Suprapubic skin (tissue), 4 donors: ENCODE data around the gene RFX2. TPM values are rescaled to one million over a fixed set of nuclear protein-coding genes. Genes with fewer than 3 reads are reported as not detected.
A peak's percentile ranks its signal among the peaks of the same experiment; 100 is the strongest.

ENCODE experiments used
- DNase-seq, 2 donors: peaks; one replicate each; pipeline ENCODE4 v3.0.0-alpha.2; 2019; ENCODE audit warnings: low spot score in 2 of 2
- H3K27ac ChIP-seq: fragments of 200-600 bp; sonication (generic); one replicate; pipeline ENCODE4 v1.5.1; 2019
- H3K27me3 ChIP-seq: fragments of 200-600 bp; sonication (generic); one replicate; pipeline ENCODE4 v1.5.1; 2019
- H3K36me3 ChIP-seq: fragments of 200-600 bp; sonication (generic); one replicate; pipeline ENCODE4 v1.5.1; 2019
- H3K4me1 ChIP-seq: fragments of 200-600 bp; sonication (generic); one replicate; pipeline ENCODE4 v1.5.1; 2019
- H3K4me3 ChIP-seq: fragments of 200-600 bp; sonication (generic); one replicate; pipeline ENCODE4 v1.5.1; 2019; ENCODE audit warnings: mild to moderate bottlenecking
- H3K9me3 ChIP-seq: fragments of 200-600 bp; sonication (generic); one replicate; pipeline ENCODE4 v1.5.1; 2019
- EP300 ChIP-seq: sonication (generic); formaldehyde crosslinking; IDR thresholded peaks from one replicate; pipeline ENCODE4 v1.6.1; 2017; ENCODE audit warnings: antibody characterized with exemption
- POLR2A ChIP-seq, 2 donors: fragments of 450-650 bp; IDR thresholded peaks; one replicate each; pipeline ENCODE4 v1.6.1; 2017; ENCODE audit warnings: antibody characterized with exemption in 2 of 2, mild to moderate bottlenecking in 2 of 2, moderate library complexity in 2 of 2
- POLR2AphosphoS5 ChIP-seq, 3 donors: sonication (generic); formaldehyde crosslinking; IDR thresholded peaks; one replicate each; pipeline ENCODE4 v1.6.1; 2017; ENCODE audit warnings: antibody characterized with exemption in 3 of 3
- WGBS: methylation state at CpG from one replicate; pipeline ENCODE4 v1.1.5; 2018; 5-methylcytosine and 5-hydroxymethylcytosine counted together
- total RNA-seq, 4 donors: library from RNA; depleted of rRNA; stranded (reverse); fragments of >200 nt; gene quantifications; one replicate each; pipeline ENCODE4 v1.1.0, GENCODE V29; 2016
- TF ChIP-seq, protein P1 (sequence below), 2 donors: fragments of 200-600 bp in 1 of 2; fragments of 450-650 bp in 1 of 2; sonication (generic) in 1 of 2; IDR thresholded peaks; one replicate each; pipeline ENCODE4 v1.5.1; 2016 to 2019; ENCODE audit warnings: antibody characterized with exemption in 2 of 2, mild to moderate bottlenecking in 1 of 2, moderate library complexity in 1 of 2

The RFX2 gene
- total RNA-seq, 4 donors from 2014 or later: 28.8 to 62.0 (median 43.5) TPM

DNA sequence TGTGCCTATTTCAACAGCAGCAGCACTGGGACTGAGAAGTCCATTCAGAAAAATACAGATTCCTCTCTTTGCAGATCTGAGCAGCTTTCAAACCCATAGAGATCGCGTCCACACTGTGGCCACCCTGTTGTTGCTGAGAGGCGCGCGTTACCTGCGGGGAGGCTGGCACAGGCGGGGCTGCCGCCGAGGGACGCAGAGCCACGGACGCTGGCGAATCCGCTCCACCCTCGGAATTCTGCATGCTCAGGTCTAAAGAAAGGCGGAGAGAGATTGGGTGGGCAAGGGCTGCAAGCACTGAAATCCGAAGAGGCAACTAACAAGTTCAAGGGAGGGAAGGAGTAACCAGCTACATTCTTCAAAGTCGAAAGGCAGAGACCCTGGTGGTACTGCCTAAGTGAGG is 63.0 kb downstream of the RFX2 start:
- Histone ChIP-seq H3K9me3 (no peaks in the 10 kb centered on the region), H3K4me1 (peaks cover 12% of the 10 kb centered on the region), H3K36me3 (peaks cover 28% of the 10 kb centered on the region), H3K4me3 (no peak overlapping the region), H3K27ac (no peak overlapping the region), H3K27me3 (no peaks in the 10 kb centered on the region)
- TF ChIP-seq POLR2A (IDR thresholded peaks at IDR 0.05) (no peak), EP300 (no peak), POLR2AphosphoS5 (IDR thresholded peaks at IDR 0.05) (no peak)
- TF ChIP-seq, protein P1, sequence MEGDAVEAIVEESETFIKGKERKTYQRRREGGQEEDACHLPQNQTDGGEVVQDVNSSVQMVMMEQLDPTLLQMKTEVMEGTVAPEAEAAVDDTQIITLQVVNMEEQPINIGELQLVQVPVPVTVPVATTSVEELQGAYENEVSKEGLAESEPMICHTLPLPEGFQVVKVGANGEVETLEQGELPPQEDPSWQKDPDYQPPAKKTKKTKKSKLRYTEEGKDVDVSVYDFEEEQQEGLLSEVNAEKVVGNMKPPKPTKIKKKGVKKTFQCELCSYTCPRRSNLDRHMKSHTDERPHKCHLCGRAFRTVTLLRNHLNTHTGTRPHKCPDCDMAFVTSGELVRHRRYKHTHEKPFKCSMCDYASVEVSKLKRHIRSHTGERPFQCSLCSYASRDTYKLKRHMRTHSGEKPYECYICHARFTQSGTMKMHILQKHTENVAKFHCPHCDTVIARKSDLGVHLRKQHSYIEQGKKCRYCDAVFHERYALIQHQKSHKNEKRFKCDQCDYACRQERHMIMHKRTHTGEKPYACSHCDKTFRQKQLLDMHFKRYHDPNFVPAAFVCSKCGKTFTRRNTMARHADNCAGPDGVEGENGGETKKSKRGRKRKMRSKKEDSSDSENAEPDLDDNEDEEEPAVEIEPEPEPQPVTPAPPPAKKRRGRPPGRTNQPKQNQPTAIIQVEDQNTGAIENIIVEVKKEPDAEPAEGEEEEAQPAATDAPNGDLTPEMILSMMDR (IDR thresholded peaks at IDR 0.05): no peak
- WGBS: 87% methylated on average over 18 of the region's 18 CpGs
- DNase-seq: peak in 1 of 2 donors; percentile 38

DNA sequence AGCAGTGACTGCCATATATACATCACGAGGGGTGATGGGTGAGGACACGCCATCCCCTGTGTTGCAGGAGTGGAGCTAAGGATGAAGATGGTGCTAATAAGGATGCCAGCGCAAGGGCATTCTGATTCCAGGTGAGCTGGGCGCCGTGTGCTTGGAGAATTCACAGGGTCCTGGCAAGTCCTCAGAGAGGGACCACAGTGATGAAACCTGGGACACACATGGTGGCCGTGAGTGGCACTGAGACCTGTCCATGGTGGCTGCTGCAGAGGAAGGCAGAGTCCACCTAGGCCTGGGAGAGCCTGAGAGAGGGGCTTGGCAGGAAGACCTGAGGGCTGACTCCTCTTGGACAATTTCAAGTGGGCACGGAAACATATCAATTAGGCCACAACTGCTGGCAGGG is 65.2 kb downstream of the RFX2 start:
- no peak for TF ChIP-seq POLR2A (IDR thresholded peaks at IDR 0.05)
- TF ChIP-seq EP300: no peak
- no peak for TF ChIP-seq POLR2AphosphoS5 (IDR thresholded peaks at IDR 0.05)
- TF ChIP-seq, protein P1 (IDR thresholded peaks at IDR 0.05): no peak
- Histone ChIP-seq H3K9me3 (no peaks in the 10 kb centered on the region), H3K27ac (no peak overlapping the region), H3K4me1 (peaks cover 12% of the 10 kb centered on the region), H3K36me3 (peaks cover 44% of the 10 kb centered on the region), H3K4me3 (no peak overlapping the region), H3K27me3 (no peaks in the 10 kb centered on the region)
- DNase-seq: peak in 1 of 2 donors; percentile 16
- WGBS: 95% methylated on average over 7 of the region's 7 CpGs

DNA sequence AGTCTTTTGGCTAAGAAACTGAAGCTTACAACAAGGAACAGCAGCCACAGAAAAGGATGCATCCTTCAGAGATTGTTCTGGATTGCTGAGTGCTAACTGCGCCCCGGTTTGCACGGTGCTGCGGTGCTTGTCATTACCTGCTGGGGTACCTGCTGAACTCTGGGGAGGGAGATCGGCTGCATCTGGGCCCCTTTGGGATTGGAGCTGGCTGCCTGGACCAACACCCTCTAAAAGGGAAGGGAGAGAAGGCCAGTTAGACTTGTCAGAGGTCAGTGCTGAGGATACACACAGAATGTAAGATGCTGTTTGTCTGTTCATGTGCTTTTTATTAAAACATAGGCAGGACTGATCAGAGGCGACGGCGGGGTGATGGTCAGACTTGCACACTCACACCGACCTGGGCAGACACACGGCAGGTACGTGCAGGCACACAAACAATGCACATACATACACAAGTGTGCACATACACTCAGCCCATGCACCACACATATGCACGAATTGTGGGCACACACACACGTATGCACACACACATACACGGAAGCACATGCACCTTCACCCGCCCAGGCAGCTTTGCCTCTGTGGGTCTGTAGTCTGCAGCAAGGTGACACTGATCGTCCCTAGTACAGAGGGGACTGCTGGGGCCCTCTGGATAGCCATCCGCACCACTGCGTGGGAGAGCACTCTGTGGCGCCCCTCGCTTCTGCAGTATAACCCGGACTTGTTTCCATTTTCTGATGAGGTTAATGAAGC is 66.1 kb downstream of the RFX2 start:
- TF ChIP-seq, protein P1 (IDR thresholded peaks at IDR 0.05): no peak
- no peak for TF ChIP-seq POLR2AphosphoS5 (IDR thresholded peaks at IDR 0.05)
- no peak for TF ChIP-seq EP300
- no peak for TF ChIP-seq POLR2A (IDR thresholded peaks at IDR 0.05)
- Histone ChIP-seq H3K27me3 (no peaks in the 10 kb centered on the region), H3K4me1 (peaks cover 10% of the 10 kb centered on the region), H3K36me3 (peaks cover 53% of the 10 kb centered on the region), H3K27ac (no peak overlapping the region), H3K4me3 (no peak overlapping the region), H3K9me3 (no peaks in the 10 kb centered on the region)
- 93% methylated on average over 17 of the region's 21 CpGs for WGBS
- peak in 1 of 2 donors; percentile 40 for DNase-seq

DNA sequence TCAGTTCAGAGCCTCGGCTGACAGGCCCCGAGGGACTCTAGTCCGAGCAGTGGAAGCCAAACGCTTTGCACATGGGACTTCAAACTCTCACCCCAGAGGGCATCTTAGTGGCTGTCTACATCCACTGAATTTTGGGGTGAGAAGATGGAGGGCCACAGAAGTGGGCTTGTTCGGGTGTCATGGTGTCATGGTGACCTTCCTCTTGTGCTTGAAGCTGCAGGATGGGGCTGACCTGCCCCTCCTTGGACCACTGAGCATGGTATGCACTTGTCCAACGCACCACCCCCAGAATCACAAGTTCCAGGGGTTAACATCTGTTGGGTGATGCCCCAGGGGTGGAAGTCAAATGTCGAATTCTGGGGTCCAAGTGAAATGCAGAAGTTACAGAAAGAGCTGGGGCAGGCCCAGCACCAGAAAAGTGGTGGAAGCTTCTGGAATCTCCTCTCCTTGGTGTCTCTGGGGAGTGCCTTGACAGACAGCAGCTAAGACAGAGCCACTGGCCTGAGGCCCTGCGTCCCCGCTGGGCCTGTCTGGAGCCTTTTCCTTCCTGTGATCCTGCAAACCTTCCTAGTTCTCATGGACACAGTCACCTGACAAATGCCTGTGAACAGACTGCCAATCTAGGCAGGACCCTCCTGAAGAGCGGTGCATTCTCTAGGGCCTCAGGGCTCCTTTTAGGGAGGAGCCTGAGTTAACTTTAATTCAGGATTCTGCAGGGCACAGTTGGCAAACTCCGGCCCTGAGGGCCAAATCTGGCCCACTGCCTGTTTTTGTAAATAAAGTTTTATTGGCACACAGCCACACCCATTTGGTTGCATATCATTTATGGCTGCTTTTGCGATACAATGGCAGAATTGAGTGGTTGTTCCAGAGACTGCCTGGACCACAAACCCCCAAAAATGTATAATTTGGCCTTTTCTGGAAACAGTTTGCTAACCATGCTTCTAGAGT is 67.2 kb downstream of the RFX2 start:
- no peaks in the 10 kb centered on the region for H3K4me1 ChIP-seq
- no peak for DNase-seq
- no peak overlapping the region for H3K27ac ChIP-seq
- H3K36me3 ChIP-seq: peaks cover 55% of the 10 kb centered on the region
- H3K9me3 ChIP-seq: no peaks in the 10 kb centered on the region
- 87% methylated on average over 3 of the region's 12 CpGs for WGBS
- TF ChIP-seq, protein P1 (IDR thresholded peaks at IDR 0.05): no peak
- TF ChIP-seq POLR2A (IDR thresholded peaks at IDR 0.05): no peak
- no peak for TF ChIP-seq POLR2AphosphoS5 (IDR thresholded peaks at IDR 0.05)
- TF ChIP-seq EP300: no peak
- no peak overlapping the region for H3K4me3 ChIP-seq
- no peaks in the 10 kb centered on the region for H3K27me3 ChIP-seq

DNA sequence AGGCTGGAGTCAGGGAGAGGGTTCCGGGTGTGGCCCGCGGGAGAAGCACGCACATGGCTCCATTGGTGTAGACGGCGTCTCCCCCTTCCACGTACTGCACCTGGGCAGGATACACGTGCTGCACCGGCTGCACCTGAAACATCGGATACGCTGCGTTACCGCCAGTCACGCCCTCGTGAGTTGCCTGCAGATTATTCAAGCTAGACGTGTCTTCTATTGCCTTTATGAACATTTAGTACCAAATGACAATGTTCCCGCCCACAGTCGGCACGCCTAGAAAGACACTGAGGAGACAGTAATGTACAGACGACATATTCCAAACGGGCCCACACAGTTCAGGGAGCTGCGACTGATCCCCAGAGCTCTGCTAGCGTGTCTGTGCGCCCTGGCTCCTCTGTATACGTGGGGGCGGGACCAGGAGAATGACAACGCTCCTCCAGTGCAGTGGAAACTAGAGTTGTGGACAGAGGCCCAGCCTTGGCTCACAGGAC is 68.3 kb downstream of the RFX2 start:
- H3K9me3 ChIP-seq: no peaks in the 10 kb centered on the region
- TF ChIP-seq POLR2A (IDR thresholded peaks at IDR 0.05) (no peak), EP300 (no peak), POLR2AphosphoS5 (IDR thresholded peaks at IDR 0.05) (no peak)
- TF ChIP-seq, protein P1 (IDR thresholded peaks at IDR 0.05): no peak
- H3K27ac ChIP-seq: no peak overlapping the region
- peak in 1 of 2 donors; percentile 52 for DNase-seq
- H3K4me1 ChIP-seq: no peaks in the 10 kb centered on the region
- H3K4me3 ChIP-seq: no peak overlapping the region
- peaks cover 55% of the 10 kb centered on the region for H3K36me3 ChIP-seq
- no peaks in the 10 kb centered on the region for H3K27me3 ChIP-seq
- 91% methylated on average over 27 of the region's 27 CpGs for WGBS
